AG08395 (cell line): ENCODE data around the gene PGAM2.

ENCODE experiments used
- DNase-seq: peaks from one replicate; pipeline ENCODE4 v3.0.0; 2012; ENCODE audit warnings: mixed read lengths, low spot score

The PGAM2 gene

DNA sequence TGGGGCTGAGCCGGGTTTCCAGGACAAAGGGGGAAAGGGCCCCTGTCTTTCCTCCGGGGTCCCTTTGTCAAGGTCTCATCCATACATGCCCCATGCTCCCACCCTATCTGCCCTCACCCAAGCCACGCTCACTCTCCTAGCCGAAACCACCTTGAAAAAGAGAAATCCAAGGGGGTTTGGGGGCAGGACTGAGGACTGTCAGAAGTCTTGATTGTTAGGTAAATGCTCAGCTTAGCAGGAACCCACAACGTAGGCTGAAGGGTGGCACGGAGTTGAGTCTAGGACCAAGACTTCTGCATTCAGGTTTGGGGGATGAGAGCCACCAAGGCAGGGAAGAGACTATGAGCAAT is 719 bp upstream of the PGAM2 start:
- DNase-seq, result no peak

- no peak for DNase-seq
Observed at GRCh38 chr7:44064791-44065430, 456 bp downstream of the PGAM2 start.

DNA sequence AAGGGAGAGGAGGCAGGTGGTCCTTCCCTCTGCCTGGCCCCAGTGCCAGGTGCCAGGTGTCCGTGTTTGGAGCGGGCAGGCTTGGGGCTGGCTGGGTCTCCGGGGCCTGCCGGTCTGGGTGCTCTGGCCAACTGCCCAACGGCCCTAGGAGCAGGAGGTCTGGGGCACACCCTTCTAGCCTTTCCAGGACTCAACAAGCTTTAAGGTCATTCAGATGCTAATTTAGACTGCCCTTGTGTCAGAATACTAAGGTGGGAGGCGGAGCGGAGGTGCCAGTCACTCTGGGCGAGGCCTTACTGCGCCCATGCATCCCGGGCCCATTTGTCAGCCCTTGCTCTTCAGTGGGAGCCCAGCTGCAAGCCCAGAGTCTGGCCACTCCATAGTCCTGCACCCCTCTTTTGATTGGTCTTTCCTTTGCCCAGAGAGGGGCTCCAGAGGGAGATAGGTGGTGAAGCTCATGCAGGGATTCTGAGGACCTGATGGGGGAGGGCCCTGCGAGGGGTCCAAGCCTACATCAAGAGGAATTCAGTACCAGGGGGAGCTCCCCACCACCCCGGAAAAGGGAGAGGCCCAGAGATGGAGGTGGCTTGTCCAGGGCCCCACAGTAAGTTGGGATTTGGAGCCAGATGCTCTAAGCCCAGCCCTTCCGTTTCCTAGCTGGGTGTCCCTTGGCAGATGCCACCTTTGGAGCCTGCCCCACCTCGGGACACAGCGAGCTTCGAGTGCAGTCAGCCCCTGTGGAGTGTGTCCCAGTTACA is 1.3 kb downstream of the PGAM2 start:
- no peak for DNase-seq

DNA sequence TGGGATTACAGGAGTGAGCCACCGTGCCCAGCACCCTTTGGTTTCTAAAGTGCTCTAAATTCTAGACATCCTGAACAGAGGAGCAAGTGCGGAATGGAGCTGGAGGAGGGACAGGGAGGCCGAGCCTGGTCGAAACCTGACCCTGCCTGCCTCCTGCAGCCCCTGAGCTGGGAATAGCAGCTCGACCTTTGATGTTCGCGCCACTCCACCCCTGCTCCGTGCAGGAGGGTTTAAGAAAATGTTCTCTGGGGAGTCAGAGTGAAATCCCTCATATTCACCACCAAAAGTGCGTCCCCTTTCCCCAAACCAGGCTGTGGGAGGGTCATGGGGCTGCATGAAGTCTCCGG is 1.8 kb downstream of the PGAM2 start:
- no peak for DNase-seq

GRCh38 chr7:44062903-44063295 is 2.5 kb downstream of the PGAM2 start:
- DNase-seq, result no peak

DNA sequence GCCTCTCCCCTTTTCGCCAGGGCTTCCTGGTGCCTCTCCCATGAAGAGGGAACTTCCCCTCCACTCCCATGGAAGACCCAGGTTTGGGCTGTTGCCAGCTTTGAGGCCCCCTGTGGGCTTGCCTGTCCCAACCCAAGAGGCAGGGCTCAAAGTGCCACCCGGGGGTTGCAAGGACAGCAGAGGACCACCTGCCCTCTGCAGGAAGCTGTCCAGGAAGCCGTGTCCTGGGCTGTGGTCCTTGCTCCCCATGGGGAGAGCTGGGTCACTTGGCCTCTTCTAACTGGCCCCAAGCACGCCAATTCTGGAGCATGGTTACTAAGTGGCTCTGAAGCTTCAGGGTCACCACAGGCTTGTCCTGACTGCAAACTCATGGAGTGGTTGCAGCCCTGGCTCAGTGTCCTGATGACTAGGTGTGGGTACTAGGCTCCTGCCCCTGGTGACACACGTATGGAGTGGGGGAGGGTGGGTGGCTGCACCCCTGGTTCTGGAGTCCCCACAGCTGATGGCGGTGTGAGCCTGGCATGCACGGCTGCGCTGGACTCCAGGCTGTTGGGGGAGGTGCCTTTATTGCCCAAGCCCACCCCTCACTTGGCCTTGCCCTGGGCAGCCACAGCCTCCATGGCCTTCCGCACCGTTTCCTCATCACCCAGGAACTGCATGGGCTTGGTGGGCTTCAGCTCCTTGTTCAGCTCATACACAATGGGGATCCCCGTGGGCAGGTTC is 3.0 kb downstream of the PGAM2 start:
- no peak for DNase-seq

DNA sequence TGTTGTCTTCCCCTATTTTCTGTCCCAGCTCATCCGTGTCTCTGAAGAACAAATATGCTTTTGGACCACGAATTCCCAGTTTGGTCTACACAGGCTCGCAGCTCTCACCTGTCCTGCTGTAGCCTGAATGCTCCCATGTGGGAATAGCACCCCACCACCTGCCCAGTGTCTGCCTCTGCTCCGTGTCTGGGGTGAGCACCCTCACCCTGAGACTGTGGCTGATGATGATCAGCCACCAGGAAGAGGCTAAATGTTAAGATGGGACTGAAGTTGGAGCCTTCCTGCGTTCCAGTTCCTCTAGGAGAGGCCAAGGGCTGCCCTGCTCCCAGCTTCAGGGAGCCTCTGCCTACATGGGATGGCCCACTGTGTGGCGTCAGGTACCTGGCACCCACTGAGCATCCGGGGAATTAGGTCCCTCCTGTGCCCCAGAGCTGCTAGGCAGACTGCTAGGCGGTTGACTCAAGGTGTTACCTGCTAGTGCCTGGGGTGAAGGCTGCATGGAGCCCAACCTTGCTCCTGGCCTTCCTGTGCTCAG is 3.7 kb downstream of the PGAM2 start:
- no peak for DNase-seq

DNA sequence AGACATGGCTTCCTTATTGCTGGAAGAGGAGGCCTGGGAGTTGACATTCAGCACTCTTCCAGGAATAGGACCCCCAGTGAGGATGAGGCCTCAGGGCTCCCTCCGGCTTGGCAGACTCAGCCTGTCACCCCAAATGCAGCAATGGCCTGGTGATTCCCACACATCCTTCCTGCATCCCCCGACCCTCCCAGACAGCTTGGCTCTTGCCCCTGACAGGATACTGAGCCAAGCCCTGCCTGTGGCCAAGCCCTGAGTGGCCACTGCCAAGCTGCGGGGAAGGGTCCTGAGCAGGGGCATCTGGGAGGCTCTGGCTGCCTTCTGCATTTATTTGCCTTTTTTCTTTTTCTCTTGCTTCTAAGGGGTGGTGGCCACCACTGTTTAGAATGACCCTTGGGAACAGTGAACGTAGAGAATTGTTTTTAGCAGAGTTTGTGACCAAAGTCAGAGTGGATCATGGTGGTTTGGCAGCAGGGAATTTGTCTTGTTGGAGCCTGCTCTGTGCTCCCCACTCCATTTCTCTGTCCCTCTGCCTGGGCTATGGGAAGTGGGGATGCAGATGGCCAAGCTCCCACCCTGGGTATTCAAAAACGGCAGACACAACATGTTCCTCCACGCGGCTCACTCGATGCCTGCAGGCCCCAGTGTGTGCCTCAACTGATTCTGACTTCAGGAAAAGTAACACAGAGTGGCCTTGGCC is 4.3 kb downstream of the PGAM2 start:
- no peak for DNase-seq

GRCh38 chr7:44060091-44060947 is 5.0 kb downstream of the PGAM2 start:
- no peak for DNase-seq

GRCh38 chr7:44059219-44060090 is 5.9 kb downstream of the PGAM2 start:
- no peak for DNase-seq

GRCh38 chr7:44058759-44059218 is 6.6 kb downstream of the PGAM2 start:
- DNase-seq, result no peak

DNA sequence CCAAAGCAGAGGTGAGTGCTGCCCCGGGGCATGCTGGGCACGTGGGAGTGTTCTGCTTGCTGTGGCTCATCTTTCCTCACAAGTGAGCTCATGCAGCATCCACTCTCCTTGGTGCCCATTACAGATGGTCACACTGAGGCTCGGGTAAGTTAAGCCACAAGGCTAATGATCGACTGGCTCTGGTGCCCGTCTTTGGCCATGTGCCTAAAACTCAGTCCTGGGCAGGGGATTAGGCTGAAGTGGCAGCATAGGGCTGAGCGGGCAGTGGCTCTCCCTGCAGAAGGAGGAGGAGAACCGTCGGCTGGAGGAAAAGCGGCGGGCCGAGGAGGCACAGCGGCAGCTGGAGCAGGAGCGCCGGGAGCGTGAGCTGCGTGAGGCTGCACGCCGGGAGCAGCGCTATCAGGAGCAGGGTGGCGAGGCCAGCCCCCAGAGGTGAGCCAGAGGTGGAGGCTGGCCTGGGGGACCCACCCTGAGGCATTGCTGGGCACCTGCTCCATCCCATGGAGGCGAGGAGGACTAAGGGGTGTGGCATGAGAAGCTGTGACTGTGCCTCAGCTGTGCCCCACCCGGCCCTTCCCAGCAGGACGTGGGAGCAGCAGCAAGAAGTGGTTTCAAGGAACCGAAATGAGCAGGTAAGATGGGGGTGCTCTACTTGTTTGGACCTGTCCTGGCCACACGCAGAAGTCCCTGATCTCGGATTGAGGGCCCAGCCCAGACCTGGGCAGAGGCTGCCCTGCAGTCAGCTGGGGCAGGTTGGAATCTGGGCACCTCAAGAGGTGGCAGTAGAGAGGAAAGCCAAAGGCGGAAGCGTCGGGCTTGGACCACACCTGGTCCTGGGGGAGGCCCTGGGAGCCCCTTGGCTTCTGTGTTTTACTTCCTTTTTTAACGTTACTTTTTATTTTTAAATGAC is 7.3 kb downstream of the PGAM2 start:
- DNase-seq, result no peak

DNA sequence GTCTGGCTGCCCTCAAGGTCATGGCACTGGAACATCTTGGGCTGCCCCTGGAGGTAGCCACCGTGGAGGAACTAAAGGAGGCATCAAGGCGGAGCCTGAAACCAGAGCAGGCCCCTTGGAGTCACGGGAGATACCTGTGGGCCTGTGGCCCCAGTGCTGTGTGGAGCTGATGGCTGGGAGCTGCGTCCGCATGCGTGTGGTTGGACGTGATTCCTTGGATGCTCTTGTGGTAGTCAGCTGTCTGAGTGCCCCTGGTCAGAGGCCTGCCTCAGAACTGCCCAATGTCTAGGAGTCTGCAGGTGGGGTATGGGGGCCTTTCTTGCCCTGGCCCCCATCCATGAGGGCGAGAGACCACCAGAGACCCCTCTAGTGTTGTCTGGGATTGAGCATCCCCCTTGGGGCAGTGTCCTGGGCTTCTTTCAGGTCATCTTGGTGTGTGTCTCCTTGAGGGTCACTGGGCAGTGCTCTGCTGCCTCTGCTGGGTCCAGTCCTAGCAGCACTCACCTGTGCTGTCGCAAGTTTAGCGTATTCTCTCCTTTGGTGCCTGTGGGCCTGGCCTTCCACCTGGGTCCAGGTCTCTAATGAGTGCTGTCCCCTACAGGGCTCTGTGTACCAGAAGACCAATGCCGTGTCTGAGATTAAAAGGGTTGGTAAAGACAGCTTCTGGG is 8.1 kb downstream of the PGAM2 start:
- no peak for DNase-seq

- DNase-seq, result no peak
Observed at GRCh38 chr7:44056681-44057080, 8.7 kb downstream of the PGAM2 start.

- DNase-seq, result no peak
Observed at GRCh38 chr7:44052771-44053365, 12.5 kb downstream of the PGAM2 start.

- no peak for DNase-seq
Observed at GRCh38 chr7:44051611-44052220, 13.7 kb downstream of the PGAM2 start.

GRCh38 chr7:44050915-44051560 is 14.3 kb downstream of the PGAM2 start:
- no peak for DNase-seq
